ENCODE results near the gene TES.

Gene TES

GRCh38 chr7:116216956-116217571 lies 6.7 kb downstream of the TES start:
- Mint-ChIP-seq H3K4me3 (no peak overlapping the region), H3K4me1 (peaks cover 89% of the 10 kb centered on the region), H3K9me3 (no peaks in the 10 kb centered on the region), H3K27me3 (no peaks in the 10 kb centered on the region), H3K27ac (no peak overlapping the region), H3K36me3 (peaks cover 43% of the 10 kb centered on the region)
- no peak for DNase-seq
- CTCF ChIA-PET, result interaction anchor here (0.6 to 1.2 kb wide), 2 partner anchors 8 to 19 kb away, joined by 3 to 5 read pairs; no protein-coding TSS in a partner anchor

- no peak overlapping the region for H3K27ac Mint-ChIP-seq
These were observed 7.8 kb downstream of the TES start for GRCh38 chr7:116218051-116218645.

GRCh38 chr7:116218747-116219146 lies 8.4 kb downstream of the TES start:
- no peaks in the 10 kb centered on the region for H3K27me3 Mint-ChIP-seq
- no peak overlapping the region for H3K27ac Mint-ChIP-seq
- peaks cover 38% of the 10 kb centered on the region for H3K36me3 Mint-ChIP-seq
- DNase-seq, result no peak
- no peaks in the 10 kb centered on the region for H3K9me3 Mint-ChIP-seq
- H3K4me3 Mint-ChIP-seq, result no peak overlapping the region
- CTCF ChIA-PET, result no interaction called here
- H3K4me1 Mint-ChIP-seq, result peaks cover 85% of the 10 kb centered on the region

More at GRCh38 chr7:116218051-116218645, 7.8 kb downstream of the TES start:
- Mint-ChIP-seq H3K36me3 (peaks cover 37% of the 10 kb centered on the region), H3K9me3 (no peaks in the 10 kb centered on the region), H3K27me3 (no peaks in the 10 kb centered on the region), H3K4me3 (no peak overlapping the region), H3K4me1 (peaks cover 86% of the 10 kb centered on the region)
- DNase-seq, result no peak
- CTCF ChIA-PET, result no interaction called here

GRCh38 chr7:116219288-116219687 lies 8.9 kb downstream of the TES start:
- no peak overlapping the region for H3K4me3 Mint-ChIP-seq
- peaks cover 85% of the 10 kb centered on the region for H3K4me1 Mint-ChIP-seq
- H3K9me3 Mint-ChIP-seq, result no peaks in the 10 kb centered on the region

GRCh38 chr7:116219834-116220233 lies 9.5 kb downstream of the TES start:
- CTCF ChIA-PET, result no interaction called here
- Mint-ChIP-seq H3K9me3 (no peaks in the 10 kb centered on the region), H3K27ac (no peak overlapping the region), H3K27me3 (no peaks in the 10 kb centered on the region), H3K4me1 (peaks cover 85% of the 10 kb centered on the region), H3K4me3 (no peak overlapping the region), H3K36me3 (peaks cover 41% of the 10 kb centered on the region)
- no peak for DNase-seq

More at GRCh38 chr7:116219288-116219687, 8.9 kb downstream of the TES start:
- Mint-ChIP-seq H3K27ac (no peak overlapping the region), H3K36me3 (peaks cover 42% of the 10 kb centered on the region), H3K27me3 (no peaks in the 10 kb centered on the region)
- CTCF ChIA-PET, result no interaction called here
- DNase-seq, result no peak

- Mint-ChIP-seq H3K9me3 (no peaks in the 10 kb centered on the region), H3K4me3 (no peak overlapping the region), H3K4me1 (peaks cover 79% of the 10 kb centered on the region), H3K27me3 (no peaks in the 10 kb centered on the region), H3K27ac (no peak overlapping the region), H3K36me3 (peaks cover 33% of the 10 kb centered on the region)
- no peak for DNase-seq
- CTCF ChIA-PET, result no interaction called here
These were observed 12.2 kb downstream of the TES start for GRCh38 chr7:116222501-116222900.

GRCh38 chr7:116223588-116223987 lies 13.2 kb downstream of the TES start:
- CTCF ChIA-PET, result no interaction called here
- no peak for DNase-seq
- Mint-ChIP-seq H3K4me1 (peaks cover 77% of the 10 kb centered on the region), H3K36me3 (peaks cover 31% of the 10 kb centered on the region), H3K27ac (no peak overlapping the region), H3K27me3 (no peaks in the 10 kb centered on the region), H3K9me3 (no peaks in the 10 kb centered on the region), H3K4me3 (no peak overlapping the region)

GRCh38 chr7:116224492-116225098 lies 14.3 kb downstream of the TES start:
- H3K27ac Mint-ChIP-seq, result no peak overlapping the region
- H3K4me3 Mint-ChIP-seq, result no peak overlapping the region
- H3K9me3 Mint-ChIP-seq, result no peaks in the 10 kb centered on the region
- CTCF ChIA-PET, result interaction anchor here (0.7 to 2.8 kb wide), 4 partner anchors 8 to 58 kb away, joined by 3 to 14 read pairs (median 3); no protein-coding TSS in a partner anchor
- H3K4me1 Mint-ChIP-seq, result peaks cover 76% of the 10 kb centered on the region
- no peak for DNase-seq
- H3K27me3 Mint-ChIP-seq, result no peaks in the 10 kb centered on the region
- peaks cover 30% of the 10 kb centered on the region for H3K36me3 Mint-ChIP-seq

- H3K9me3 Mint-ChIP-seq, result no peaks in the 10 kb centered on the region
- no peak overlapping the region for H3K4me3 Mint-ChIP-seq
- H3K4me1 Mint-ChIP-seq, result peaks cover 76% of the 10 kb centered on the region
- no peak for DNase-seq
- CTCF ChIA-PET, result interaction anchor here (1.0 to 2.8 kb wide), 3 partner anchors 10 to 55 kb away, joined by 3 to 14 read pairs (median 3); no protein-coding TSS in a partner anchor
- no peaks in the 10 kb centered on the region for H3K27me3 Mint-ChIP-seq
- H3K36me3 Mint-ChIP-seq, result peaks cover 25% of the 10 kb centered on the region
- H3K27ac Mint-ChIP-seq, result no peak overlapping the region
These were observed 15.5 kb downstream of the TES start for GRCh38 chr7:116225860-116226259.

GRCh38 chr7:116226664-116227063 lies 16.3 kb downstream of the TES start:
- Mint-ChIP-seq H3K4me1 (peaks cover 78% of the 10 kb centered on the region), H3K9me3 (no peaks in the 10 kb centered on the region), H3K4me3 (no peak overlapping the region), H3K27ac (no peak overlapping the region), H3K27me3 (no peaks in the 10 kb centered on the region), H3K36me3 (peaks cover 23% of the 10 kb centered on the region)
- CTCF ChIA-PET, result interaction anchor here (1.0 to 2.8 kb wide), 2 partner anchors 9 to 45 kb away, joined by 3 to 14 read pairs; no protein-coding TSS in a partner anchor
- no peak for DNase-seq

- DNase-seq, result no peak
These were observed 17.4 kb downstream of the TES start for GRCh38 chr7:116227678-116228239.

GRCh38 chr7:116228241-116228640 lies 17.9 kb downstream of the TES start:
- CTCF ChIA-PET, result no interaction called here
- H3K27me3 Mint-ChIP-seq, result no peaks in the 10 kb centered on the region

More at GRCh38 chr7:116227678-116228239, 17.4 kb downstream of the TES start:
- Mint-ChIP-seq H3K4me3 (no peak overlapping the region), H3K27ac (no peak overlapping the region), H3K9me3 (no peaks in the 10 kb centered on the region), H3K4me1 (peaks cover 78% of the 10 kb centered on the region), H3K27me3 (no peaks in the 10 kb centered on the region), H3K36me3 (peaks cover 19% of the 10 kb centered on the region)
- CTCF ChIA-PET, result no interaction called here

GRCh38 chr7:116229366-116229765 lies 19.0 kb downstream of the TES start:
- DNase-seq, result no peak
- no peaks in the 10 kb centered on the region for H3K9me3 Mint-ChIP-seq
- no peaks in the 10 kb centered on the region for H3K27me3 Mint-ChIP-seq
- H3K27ac Mint-ChIP-seq, result peak overlapping the region; percentile 13
- peaks cover 15% of the 10 kb centered on the region for H3K36me3 Mint-ChIP-seq
- H3K4me3 Mint-ChIP-seq, result no peak overlapping the region
- H3K4me1 Mint-ChIP-seq, result peaks cover 76% of the 10 kb centered on the region
- CTCF ChIA-PET, result no interaction called here

More at GRCh38 chr7:116228241-116228640, 17.9 kb downstream of the TES start:
- H3K27ac Mint-ChIP-seq, result no peak overlapping the region
- no peak for DNase-seq
- peaks cover 19% of the 10 kb centered on the region for H3K36me3 Mint-ChIP-seq
- peaks cover 79% of the 10 kb centered on the region for H3K4me1 Mint-ChIP-seq
- no peak overlapping the region for H3K4me3 Mint-ChIP-seq
- H3K9me3 Mint-ChIP-seq, result no peaks in the 10 kb centered on the region

- peak overlapping the region; percentile 22 for H3K27ac Mint-ChIP-seq
- peaks cover 18% of the 10 kb centered on the region for H3K36me3 Mint-ChIP-seq
- no peak overlapping the region for H3K4me3 Mint-ChIP-seq
- H3K9me3 Mint-ChIP-seq, result no peaks in the 10 kb centered on the region
- no peak for DNase-seq
- H3K27me3 Mint-ChIP-seq, result no peaks in the 10 kb centered on the region
- CTCF ChIA-PET, result interaction anchor here (1.0 to 10.4 kb wide), 4 partner anchors 9 to 85 kb away, joined by 3 to 199 read pairs (median 4); no protein-coding TSS in a partner anchor
- peaks cover 79% of the 10 kb centered on the region for H3K4me1 Mint-ChIP-seq
These were observed 20.1 kb downstream of the TES start for GRCh38 chr7:116230191-116231005.
